Ovary (tissue), 3 donors: ENCODE results near the gene TUFT1.

Source experiments
- CTCF ChIP-seq, 3 donors: fragments of 450-650 bp in 2 of 3; fragments of 200-600 bp in 1 of 3; IDR thresholded peaks; one replicate each; pipeline versions ENCODE4 v1.5.1 to v1.8.0; 2016 to 2022; ENCODE audit warnings: antibody characterized with exemption in 3 of 3, mild to moderate bottlenecking in 1 of 3
- EP300 ChIP-seq: sonication (generic); formaldehyde crosslinking; IDR thresholded peaks from one replicate; pipeline ENCODE4 v1.6.1; 2017; ENCODE audit warnings: antibody characterized with exemption
- POLR2A ChIP-seq: fragments of 450-650 bp; IDR thresholded peaks from one replicate; pipeline ENCODE4 v1.6.1; 2017; ENCODE audit warnings: antibody characterized with exemption, mild to moderate bottlenecking, moderate library complexity
- donor health status: DM: no; HTN: no; CAD: no.

- no peak for TF ChIP-seq CTCF (IDR thresholded peaks at IDR 0.05)
- no peak for TF ChIP-seq POLR2A
- no peak for TF ChIP-seq EP300
These were observed 37.1 kb downstream of the TUFT1 start for GRCh38 chr1:151577173-151577572.
